HG03159 (cell line): ENCODE results near the gene GLTP.

ENCODE experiments used
- ATAC-seq: cut with Tn5 transposase; IDR thresholded peaks from one replicate; pipeline ENCODE4 v1.9.1; 2021; ENCODE audit warnings: mild to moderate bottlenecking, moderate library complexity; ENCODE audit not compliant: unreplicated experiment

GLTP gene

DNA sequence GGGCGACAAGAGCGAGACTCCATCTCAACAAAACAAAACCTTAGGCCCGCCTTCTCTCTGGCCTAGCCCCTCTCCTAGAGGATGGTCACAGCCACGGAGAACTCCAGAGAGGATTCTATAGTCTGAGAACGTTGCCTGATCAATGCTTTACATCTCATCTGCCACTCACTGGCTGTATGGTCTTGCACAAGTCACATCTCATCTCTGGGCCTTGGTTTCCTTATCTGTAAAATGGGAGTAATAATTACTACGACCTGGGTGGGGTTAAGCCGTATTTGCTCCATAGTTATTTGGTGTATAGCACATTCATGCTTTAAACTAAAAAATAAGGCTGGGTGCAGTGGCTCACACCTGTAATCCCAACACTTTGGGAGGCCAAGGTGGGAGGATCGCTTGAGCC lies 55.6 kb downstream of the GLTP start:
- ATAC-seq = no peak

DNA sequence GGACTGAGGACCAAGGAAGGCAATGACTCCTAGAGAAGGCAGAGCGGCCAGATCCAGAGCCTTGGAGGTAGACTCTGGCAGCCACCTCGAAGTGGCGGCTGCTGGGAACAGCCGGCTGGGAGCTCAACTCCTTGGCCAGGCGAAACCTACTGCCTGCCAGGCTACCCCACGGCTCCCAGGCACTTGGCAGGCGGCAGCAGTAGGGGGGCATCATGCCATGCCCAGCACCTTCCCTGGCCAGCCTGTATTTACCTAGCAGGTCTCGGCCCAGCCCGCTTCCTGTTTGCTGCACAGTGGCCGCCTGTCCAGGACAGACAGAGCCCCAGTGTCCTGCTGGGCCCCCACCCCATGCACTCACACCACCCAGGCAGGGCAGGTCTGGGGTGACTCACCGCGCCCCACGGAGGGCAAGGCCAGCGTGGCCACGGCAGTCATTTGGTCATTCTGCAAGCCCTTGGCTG lies 57.4 kb downstream of the GLTP start:
- no peak for ATAC-seq

DNA sequence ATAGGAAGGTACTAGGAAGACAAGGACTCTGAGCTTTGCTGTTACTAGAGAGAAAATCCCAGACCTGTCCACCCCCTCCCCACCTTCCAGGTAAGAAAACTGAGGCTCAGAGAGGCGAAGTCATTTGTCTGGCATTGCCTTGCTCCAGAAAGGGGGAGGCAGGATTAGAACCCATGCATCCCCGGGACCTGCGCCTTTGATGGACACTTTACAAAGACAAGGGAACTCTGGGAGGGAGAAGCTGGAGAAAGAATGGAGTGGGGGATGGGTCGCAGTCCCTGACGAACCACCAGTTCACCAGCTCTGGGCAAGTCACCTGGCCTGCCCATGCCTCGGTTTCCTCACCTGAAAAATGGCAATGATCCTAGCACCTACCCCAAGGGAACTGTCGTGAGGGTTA lies 57.9 kb downstream of the GLTP start:
- ATAC-seq = no peak

- no peak for ATAC-seq
These were observed 58.4 kb downstream of the GLTP start for GRCh38 chr12:109821968-109822367.

- no peak for ATAC-seq
These were observed 59.4 kb downstream of the GLTP start for GRCh38 chr12:109820816-109821381.

DNA sequence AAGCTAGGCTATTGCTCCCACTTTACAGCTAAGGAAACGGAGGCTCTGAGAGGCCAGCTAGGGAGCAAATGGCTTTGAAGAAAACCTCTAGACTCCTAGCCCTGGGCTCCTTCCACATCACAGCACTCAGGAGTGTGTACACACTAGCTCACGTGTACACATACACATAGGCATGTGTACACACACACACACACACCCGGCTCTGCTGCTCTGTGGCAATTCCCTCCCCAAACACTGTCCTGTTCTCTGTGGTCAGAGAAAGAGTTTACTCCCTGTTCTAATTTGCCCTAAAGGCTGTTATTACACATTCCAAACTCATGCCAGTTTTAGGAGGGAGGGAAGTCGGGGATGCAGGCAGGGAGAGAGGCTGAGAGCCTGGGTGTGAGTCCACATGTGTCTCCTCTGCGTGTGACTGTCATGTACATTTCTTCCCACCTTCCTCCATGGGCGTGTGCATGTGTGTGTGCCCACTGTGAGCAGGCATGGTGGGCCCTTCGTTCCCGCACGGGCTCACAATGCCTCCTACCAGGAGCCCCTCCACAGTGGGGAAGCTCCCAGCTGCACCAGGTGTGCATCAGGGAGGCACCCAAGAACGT lies 61.3 kb downstream of the GLTP start:
- ATAC-seq = no peak

DNA sequence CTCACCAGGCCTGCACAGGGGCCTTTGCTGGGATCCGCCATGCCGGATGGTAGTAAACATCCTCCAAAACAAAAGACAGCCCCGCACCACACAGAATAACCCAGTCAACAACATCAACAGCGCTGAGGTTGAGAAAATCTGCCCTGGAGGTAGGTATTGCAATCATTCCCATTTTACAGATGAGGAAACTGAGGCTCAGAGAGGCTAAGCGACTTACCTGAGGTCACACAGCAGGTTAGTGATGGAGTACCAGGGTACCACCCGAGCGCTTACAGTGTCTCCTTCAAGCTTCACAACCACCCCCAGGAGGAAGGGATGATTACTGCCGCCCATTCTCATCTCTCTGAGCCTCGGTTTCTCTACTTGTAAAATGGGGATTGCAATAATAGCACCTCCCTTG lies 62.1 kb downstream of the GLTP start:
- no peak for ATAC-seq

- ATAC-seq = no peak
These were observed 62.6 kb downstream of the GLTP start for GRCh38 chr12:109817627-109818231.

- ATAC-seq = no peak
These were observed 63.5 kb downstream of the GLTP start for GRCh38 chr12:109816870-109817269.

DNA sequence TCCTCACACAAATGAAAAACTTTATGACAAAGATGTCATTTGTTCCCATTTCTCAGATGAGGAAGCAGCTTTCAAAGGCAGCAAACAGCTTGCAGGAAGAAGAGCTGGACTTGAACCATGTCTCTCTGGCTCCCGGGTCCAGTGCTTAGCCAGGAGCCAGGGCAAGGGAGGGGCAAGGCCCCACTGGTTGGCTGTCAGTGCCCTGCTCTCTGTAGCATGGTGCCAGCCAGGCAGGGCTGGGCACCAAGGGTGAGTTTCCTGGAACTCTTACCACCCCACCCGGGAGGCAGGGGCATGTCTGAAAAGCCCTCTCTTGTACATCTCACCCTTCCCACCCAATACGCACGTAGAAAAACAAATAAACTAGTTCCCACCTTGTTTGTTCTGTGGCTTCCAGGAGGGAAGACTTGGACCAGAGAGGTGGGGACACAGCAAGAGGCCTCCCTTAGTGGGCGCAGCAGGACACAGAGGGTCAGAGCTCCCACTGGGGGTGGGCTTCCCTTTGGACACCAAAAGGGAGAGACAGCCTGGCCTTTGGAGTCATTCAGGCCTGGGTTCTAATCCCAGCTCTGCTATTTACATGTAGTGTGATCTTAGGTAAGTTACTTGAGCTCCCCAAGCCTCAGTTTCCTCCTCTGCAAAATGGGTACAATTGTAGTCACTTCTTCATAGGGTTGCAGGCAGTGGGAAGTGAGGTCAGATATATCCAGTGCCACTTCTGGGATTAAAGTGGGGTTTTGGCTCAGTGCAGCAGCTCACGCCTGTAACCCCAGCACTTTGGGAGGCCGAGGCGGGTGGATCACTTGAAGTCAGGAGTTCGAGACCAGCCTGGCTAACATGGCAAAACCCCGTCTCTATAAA lies 64.4 kb downstream of the GLTP start:
- ATAC-seq = no peak

DNA sequence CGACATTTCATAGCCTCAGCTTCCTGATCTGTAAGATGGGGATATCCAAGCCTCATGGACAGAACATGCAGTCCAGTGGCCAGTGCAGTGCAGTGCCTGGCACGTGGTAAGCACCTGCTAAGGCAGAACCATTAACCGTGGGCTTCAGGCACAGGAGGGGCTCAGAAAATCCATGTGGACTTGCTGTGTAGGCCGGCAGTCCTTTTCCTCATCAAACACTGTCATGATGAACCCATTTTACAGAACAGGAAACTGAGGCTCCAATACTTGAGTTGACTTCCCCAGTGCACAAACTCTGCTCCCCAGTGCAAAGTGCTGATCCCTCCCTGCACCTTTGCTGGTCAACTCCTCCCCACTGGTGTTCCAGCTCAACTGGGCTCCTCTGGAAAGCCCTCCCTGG lies 65.1 kb downstream of the GLTP start:
- ATAC-seq = no peak

DNA sequence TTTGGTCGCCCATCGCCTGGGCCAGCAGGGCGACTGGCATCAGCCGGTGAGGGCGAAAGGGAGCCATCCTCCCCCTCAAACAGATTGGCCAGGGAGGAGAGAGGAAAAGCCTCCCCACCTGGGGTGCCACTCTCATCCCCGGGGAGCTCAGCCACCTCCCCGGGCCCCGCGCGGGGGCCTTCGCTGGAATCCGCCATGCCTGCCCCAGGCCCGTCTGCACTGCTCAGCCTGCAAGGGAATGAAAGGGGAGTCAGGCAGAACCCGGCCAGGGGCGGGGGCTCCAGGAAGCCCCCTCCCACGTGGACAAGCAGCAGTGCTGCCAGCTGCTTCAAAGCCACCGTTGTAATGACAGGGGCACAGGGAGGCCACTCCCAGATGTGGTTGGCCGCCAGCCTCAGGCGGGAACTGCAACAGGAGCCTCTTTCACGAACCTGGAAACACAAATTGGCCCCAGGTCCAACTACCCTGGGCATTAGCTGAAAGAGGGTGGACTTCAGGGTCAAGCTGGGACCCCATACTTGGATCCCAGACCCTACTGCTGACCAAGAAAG lies 65.7 kb downstream of the GLTP start:
- ATAC-seq = no peak

DNA sequence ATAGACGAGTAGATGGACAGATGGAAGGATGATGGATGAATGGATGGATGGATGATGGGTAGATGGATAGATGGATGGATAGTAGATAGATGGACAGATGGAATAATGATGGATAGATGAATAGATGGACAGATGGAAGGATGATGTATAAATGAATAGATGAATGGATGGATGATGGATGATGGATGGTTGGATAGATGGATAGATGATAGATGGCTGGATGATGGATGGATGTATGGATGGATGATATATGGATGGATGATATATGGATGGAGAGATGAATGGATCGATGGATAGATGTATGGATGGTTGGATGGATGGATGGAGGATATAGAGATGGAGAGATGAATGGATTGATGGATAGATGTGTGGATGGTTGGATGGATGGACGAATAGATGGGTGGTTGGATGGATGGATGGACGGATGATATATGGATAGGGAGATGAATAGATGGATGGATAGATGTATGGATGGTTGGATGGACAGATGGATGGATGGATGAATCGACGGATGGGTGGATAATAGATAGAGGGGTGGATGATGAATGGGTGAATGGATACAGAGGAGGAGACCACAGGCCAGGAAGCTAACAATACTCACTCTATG lies 66.4 kb downstream of the GLTP start:
- no peak for ATAC-seq

DNA sequence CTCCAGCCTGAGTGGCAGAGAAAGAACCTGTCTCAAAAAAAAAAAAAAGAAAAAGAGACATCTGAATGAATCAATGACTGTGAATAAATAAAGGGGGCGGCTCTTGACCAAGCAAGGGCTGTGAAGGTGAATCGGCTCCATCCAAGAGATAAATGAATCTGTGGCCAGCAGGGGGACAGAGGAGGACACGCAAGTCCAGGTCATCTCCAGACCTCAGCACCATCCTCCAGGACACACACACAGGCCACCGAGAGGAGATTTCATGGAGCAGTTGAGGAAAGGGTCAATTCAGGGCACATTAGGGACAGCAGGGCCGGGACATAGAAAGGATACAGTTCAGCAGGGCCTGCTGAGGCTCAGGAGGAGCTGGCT lies 68.7 kb downstream of the GLTP start:
- no peak for ATAC-seq

DNA sequence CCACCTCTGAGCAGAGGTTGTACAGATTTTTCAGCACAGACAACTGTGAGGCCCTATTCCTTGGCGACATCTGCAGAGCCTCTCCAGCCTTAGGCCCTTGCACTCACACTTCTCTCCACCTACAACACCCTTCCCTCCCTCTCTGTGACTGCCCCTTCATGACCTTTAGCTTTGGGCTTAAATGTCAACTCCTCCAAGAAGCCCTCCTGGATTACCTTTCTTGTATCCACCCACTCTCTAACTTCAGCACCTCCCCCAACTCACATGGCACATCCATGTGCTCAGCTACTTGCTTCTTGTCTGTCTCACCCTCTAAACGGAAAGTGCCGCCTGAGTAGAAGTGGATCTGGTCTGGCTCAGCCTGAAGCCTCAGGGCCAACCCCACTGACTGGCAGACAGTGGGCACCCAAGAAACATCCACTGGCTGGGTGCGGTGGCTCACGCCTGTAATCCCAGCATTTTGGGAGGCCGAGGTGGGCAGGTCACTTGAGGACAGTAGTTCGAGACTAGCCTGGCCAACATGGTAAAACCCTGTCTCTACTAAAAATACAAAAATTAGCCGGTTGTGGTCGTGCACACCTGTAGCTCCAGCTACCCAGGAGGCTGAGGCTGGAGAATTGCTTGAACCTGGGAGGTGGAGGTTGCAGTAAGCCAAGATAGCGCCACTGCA lies 69.3 kb downstream of the GLTP start:
- no peak for ATAC-seq

DNA sequence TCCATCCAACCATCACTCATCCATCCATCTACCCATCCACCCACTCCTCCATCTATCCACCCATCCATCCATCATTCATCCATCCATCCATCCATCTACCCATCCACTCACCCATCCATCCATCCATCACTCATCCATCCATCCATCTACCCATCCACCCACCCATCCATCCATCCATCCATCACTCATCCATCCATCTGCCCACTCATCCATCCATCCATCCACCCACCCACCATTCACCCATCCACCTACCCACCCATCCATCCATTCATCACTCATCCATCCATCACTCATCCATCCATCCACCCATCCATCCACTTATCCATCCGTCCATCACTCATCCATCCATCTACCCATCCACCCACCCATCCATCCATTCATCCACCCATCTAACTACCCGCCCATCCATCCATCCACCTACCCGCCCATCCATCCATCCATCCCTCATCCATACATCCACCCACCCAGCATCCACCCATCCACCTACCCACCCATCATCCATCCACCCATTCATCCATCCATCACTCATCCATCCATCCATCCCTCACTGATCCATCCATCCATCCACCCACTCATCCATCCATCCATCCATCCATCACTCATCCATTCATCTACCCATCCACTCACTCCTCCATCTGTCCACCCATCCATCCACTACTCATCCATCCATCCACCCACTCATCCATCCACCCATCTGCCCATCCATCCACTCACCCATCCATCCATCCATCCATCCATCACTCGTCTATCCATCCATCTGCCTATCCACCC lies 71.3 kb downstream of the GLTP start:
- no peak for ATAC-seq

DNA sequence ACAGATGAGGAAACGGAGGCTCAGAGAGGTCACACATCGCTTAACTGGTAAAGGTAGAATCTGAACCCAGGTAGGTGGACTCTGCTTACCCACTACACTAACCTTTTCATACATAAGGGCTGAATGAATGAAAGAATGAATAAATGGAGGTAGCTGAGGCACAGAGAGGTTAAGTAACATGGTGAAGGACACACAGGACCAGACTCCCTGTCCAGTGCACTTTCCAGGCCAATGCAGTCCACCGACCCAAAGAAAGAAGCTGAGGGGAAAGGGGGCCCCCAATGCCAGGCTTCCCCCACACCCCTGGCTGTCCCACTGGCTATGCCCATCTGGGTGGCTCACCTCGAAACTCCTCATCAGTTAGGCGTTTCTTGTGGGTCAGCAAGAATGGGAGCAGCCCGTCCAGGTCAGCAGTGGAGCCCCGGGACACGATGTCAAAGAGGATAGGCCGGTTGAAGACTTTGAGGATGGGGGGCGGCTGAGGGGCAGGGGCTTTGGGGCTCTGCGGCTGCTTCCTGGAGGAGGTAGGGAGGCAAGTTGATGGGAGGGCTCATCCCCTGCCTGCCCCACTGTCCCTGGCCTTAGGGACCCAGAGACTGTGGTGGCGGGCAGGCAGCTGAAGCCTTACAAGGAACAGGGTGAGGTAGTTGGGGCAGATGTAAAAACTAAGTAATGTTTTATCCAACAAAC lies 72.2 kb downstream of the GLTP start:
- ATAC-seq = no peak

GRCh38 chr12:109804820-109805761 lies 75.2 kb downstream of the GLTP start:
- ATAC-seq = no peak
